ENCODE measurements around the gene C1QL3. TPM values are rescaled to one million over a fixed set of nuclear protein-coding genes. Genes with fewer than 3 reads are reported as not detected.

The C1QL3 gene
- total RNA-seq, 1 experiment from 2014 or later = not detected

DNA sequence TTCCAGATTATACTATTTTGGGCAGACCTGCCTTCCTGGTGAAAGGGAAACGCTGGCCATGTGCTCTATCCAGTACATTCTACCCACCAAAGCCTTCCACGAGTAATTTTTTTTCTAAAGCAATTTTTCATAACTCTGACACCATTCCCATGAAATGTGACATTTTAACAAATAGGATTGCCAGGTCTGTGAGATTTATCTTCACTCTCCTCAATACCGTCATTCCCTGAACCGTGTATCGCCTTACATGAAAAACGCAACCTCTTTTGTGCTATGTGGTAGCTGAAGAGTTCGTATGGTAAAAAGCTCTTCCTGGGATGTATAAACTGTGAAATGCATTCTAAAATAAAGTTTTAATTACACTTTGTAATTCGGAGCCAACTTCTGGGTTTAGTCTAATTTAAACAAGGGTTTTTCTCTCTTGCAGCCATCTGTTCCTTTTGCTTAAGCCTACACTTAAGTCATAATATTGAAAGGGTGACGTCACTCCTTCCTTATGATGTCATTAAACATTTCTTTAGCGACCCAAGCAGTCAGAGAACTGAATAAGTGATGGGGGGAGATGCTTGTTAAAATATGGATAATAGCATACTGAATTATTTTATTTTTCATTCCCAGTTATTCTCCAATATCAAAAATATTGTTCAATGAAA, 27.7 kb downstream of the C1QL3 start:
- DNase-seq (ENCODE audit: low spot score) = no peak

DNA sequence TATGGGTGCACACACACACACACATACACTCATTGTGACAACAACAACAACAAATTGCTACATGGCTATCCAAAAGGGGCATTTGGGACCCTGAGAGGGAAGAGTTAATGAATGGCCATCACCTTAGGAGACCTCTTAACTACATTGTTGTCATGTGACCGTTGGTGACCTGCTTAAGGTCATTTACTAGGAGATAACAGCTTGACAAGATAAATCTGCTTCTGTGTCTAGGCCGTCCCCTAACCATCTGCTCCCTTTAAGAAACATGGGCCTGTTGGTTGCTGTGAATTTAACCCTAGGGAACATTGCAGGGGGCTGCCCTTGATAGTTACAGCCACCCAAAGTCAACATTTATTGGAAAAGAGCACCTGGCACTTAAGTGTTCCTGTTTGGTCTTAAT, 29.7 kb downstream of the C1QL3 start:
- DNase-seq (ENCODE audit: low spot score) = no peak

DNA sequence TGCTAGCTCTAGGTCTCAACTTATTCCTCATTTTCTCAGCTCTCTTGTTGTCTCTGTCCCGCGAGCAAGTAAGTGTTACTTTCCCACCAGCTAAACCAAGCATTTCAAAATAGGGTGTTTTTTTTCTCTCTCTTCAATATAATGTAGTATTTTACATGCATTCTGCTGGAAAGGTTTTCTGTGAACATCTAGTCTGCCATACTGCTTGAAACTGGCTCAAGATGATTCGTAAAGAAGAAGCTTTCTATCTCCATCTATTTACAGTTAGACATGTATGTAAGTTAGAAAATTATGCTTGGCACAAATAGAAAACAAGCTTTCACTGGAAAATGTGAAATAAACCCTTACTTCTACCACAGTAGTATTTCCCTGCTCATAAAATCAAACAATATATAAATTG, 31.2 kb downstream of the C1QL3 start:
- DNase-seq (ENCODE audit: low spot score) = no peak

DNA sequence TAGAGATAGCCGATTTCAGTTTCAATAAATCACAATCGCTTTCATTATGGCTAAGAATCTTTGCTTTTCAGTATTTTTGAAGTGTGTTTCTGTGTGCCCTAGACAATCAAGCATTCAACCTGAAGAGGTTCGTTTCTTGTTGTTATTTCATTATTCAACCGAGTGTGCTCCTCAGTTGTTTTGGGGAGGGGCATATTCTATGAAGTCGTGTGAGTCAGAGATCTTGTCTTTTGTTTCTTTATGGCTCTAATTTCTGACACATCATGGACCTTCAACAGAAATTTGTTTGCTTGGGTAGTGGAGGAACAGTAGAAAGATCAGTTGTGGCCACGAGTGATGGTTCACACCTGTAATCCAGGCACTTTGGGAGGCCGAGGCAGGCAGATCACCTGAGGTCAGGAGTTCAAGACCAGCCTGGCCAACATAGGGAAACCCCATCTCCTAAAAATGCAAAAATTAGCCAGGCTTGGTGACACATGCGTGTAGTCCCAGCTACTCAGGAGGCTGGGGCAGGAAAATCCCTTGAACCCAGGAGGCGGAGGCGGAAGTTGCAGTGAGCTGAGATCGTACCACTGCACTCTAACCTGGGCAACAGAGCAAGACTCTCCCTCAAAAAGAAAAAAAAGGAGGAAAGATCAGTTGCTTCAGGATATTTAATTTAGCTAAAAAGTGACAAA, 38.3 kb downstream of the C1QL3 start:
- no peak for DNase-seq (ENCODE audit: low spot score)

DNA sequence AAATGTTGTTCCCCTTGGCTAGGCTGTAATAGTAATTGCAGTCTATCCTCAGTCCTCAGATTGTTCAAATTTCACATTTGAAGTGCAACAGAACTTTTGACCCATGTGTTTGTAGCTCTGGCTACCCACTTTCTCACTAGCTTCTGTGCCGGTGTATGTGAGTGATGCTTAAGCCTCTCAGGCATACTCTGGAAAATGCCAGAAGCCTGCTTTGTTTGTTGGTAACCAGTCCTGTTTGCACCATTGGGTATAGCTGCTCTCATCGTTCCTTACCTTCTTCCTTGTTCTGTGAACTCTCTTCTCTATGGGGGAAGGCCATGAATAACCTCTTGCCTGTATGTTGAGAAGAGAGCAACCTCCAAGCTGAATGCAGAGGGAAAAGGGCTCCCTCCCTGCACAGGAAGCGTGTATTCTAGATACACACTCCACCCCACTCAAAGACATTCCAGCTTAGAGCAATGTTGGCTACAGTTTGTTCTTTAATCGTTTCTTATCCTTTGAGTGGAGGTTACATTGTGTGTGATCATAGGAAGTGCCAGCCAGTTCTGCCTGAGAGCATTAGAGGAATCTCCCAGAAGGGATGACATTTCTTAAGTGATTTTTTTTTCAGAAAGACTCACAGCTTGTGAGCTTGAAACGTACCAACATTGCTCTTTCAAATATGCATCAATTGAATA, 40.5 kb downstream of the C1QL3 start:
- no peak for DNase-seq (ENCODE audit: low spot score)

DNA sequence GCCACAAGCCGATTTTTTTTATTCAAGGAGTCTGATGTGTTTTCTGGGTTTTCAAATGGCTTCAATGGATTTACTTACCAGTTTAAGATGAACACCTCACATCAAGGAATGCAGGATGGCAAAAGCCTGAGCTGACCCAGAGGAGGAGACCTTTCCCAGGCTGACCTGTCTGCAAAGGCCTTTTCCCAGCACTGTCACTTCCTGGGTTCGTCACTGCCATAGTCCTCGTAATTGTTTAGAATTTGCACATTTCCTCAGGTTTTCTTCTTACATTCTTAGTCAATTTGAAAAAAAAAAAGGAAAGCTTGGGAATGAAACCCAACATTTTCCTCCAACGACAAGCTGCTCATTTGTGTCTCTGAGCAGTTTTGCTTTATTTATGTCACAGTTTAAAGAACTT, 42.9 kb downstream of the C1QL3 start:
- DNase-seq (ENCODE audit: low spot score) = no peak

DNA sequence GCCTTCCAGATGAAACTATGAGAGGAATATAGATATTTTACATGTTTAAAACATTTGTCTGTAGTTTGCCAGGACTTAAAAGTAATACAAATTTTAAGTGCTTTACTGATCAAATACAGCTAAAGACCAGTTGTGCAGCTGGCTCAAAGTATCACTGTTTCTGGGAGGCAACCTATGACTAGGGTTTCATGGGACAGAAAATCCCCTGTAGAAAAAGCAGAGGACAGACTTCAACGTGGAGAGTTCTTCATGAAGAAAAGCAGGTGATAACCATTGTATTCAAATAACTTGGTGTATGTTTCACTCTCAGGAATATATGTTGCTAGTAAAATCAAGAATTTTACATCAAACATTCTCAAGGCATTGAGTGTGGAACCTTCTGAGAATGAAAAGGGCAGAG, 43.9 kb downstream of the C1QL3 start:
- no peak for DNase-seq (ENCODE audit: low spot score)

DNA sequence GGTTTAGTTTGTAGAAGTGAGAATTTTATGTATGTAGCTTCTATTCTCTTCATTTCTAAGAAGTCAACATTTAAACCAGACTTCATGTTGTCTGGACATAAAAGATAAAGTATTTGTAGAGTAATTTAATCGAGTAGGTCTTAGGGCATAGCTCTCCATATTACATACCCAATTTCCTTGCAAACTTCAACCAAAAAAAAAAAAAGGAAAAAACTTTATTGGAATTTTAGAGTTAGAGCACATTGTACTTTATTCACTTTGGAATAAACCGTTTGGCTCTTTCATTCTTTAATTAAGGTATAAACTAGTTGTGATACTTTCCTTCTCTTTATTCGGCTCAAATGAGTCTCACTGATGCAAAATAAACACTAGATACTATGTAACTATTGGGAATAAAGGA, 48.9 kb downstream of the C1QL3 start:
- DNase-seq (ENCODE audit: low spot score) = no peak

DNA sequence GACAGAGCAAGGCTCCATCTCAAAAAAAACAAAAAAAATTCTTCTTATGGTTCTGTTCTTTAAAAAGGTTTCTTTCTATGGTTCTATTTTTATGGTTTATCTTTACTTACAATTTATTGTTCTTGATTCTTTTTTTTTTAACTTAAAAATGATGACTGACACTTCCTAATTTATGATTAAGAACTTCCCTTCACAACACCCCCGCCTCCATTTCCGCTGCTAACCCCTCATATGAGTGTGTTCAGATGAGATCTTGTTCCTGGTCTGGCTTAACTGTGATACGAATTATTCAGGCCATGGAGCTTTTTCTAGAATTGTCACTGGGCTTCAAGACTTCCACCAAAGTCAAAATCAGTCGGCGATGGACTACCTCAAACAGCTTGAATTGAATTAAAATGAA, 50.9 kb downstream of the C1QL3 start:
- DNase-seq (ENCODE audit: low spot score) = no peak

DNA sequence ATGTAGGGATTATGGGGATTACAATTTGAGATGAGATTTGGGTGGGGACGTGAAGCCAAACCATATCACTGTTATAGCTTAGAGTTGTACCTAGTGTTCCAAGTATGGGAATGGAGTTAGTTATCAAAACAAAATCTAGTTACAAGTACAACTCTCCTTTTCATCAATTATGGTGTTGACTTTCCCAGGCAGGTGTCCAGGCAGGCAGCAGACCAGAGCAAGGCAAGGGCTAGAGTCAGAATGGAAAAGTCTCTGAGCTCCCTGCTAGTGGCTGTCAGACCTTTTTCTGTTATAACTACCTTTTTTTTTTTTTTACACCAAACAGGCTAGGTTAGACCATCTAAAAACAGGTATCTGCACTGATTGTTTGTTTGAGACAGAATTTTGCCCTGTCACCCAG, 55.7 kb downstream of the C1QL3 start:
- no peak for DNase-seq (ENCODE audit: low spot score)

Other genes starting within 250 kb of the C1QL3 start
- gene PTER, start 84.9 kb downstream of the C1QL3 start, total RNA-seq (2014; rRNA removed; shearing (Covaris generic)) = 0.14 TPM in 1 of 2 replicates, not detected in the other